Occipital lobe (tissue), 2 donors: Measurements from ENCODE around the gene SCGB1D4. TPM values are rescaled to one million over a fixed set of nuclear protein-coding genes. Genes with fewer than 3 reads are reported as not detected.
"Not testable (repeated sequence)": the region's sequence is repeated elsewhere in the genome, so short reads cannot be mapped to it uniquely, and the experiment has no call there.

Experiments
- DNase-seq: peaks from one replicate; lab custom pipeline; 2025; lab: John Stamatoyannopoulos, UW
- total RNA-seq: library from RNA; depleted of rRNA; stranded (reverse); fragments of >200 nt; gene quantifications from one replicate; pipeline ENCODE4 v1.2.3, GENCODE V29; 2014

SCGB1D4 gene, protein sequence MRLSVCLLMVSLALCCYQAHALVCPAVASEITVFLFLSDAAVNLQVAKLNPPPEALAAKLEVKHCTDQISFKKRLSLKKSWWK
- total RNA-seq: not detected

DNA sequence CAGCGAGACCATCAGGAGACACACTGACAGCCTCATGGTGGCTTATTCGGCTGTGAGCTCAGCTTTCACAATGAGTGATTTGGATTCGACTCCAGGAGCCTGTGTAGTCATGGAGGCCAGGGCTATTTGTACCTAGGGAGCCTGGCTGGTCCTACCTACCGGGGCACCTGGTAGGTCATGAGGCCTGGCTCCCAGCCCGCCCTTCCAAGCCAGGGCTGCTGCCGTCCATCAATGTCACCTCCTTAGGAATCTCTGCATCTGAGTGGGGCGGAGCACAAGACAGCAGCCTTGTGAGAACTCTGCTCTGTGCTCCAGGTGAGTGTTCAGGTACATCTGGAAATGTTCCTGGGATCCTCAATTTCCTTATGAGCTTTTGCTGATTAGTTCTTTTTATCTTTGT, at the start of gene SCGB1D4:
TSS of gene SCGB1D4 (minus strand) at position 101 of the 400 bp plus-strand sequence. CDS start at position 36, 65 bp downstream.
- no peak for DNase-seq

DNA sequence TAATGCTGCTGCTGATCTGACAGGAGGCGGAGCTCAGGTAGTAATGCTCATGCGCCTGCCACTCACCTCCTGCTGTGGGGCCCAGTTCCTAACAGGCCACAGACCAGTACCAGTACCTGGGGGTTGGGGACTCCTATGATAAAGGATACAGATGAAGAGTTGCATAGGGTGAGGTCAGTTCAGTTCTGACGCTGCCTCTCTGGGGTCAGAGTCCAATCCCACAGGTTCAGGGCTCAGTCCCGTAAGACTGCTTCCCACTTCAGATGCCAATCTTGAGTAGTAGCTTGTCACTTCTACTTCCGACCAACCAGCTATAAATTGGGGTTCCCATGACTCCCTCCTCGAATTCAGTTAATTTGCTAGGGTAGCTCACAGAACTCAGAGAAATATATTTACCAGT, 47.0 kb upstream of the SCGB1D4 start:
- no peak for DNase-seq

DNA sequence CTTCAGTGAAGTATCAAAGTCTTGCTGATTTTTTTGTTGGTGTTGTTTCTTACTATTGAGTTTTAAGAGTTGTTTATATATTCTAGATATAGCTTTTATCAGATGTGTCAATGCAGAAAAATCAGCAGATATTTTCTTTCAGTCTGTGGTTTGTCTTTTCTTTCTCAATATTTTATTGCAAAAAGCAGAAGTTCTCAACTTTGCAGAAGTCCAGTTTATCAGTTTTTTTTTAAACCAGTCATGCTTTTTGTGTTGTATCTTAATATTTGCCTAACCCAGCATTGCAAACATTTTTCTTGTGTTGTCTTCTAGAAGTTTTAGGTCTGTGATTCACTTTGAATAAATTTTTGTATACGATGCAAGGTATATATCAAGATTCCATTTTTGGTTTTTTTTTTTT, 45.3 kb upstream of the SCGB1D4 start:
- no peak for DNase-seq

DNA sequence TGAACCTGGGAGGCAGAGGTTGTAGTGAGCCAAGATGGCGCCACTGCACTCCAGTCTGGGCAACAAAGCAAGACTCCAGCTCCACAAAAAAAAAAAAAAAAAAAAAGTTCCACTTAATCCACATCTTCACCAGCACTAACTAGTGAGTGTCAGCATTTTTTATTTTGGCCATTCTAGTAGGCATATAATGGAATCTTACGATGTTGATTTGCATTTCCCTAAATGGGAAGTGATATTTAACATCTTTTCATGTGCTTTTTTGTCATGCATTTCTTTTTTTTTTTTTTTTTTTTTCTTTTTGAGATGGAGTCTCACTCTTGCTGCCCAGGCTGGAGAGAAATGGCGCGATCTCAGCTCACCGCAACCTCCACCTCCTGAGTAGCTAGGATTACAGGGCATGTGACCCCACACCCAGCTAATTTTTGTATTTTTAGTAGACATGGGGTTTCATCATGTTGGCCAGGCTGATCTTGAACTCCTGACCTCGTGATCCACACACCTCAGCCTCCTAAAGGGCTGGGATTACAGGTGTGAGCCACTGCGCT, 44.8 kb upstream of the SCGB1D4 start:
- not testable (repeated sequence) for DNase-seq

DNA sequence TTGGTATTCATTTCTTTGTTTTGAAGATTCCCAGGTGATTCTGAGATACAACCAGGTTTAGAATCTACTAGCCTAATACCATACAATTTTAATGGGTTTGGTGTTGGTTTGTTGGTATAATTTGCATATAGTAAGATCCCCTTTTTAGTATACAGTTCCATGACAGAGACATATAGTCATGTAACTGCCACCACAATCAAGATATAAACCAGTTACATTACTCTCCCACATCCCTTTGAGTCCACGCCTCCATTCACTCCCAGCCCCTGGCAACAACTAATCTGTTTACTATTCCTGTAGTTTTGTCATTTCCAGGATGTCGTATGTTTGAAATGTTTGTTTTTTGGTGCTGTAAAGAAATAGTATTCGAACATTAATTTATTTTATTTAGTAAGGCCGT, 42.7 kb upstream of the SCGB1D4 start:
- DNase-seq: no peak

DNA sequence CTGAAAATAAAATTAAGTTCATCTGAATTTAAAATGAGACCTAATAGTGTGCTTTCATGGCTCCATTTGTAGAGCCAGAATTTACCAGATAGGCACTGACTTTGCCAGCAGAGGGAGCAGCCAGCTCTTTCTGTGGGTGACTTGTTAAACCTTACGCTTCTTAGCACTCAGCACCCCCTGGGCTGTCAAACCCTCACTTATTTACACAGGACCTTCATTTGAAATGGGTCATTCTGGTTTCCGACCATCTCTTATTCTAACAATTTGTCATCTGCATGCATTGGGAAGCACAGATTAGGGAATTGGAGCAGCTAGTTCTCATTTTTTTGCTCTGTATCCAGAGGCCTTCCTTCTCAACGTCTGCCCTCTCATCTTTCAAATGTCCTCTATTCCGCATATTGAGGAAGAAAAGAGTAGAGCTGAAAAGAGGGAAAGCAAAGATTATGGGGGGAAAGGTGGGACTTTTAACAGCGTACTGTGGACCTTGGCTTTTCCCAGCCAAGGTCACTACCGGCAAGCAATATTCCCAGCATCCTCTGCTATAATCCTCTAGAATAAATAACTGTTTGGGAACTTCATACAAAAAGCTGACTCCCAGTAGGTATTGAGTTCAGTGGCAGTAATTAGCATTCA, 41.5 kb upstream of the SCGB1D4 start:
- DNase-seq: peak; percentile 37

DNA sequence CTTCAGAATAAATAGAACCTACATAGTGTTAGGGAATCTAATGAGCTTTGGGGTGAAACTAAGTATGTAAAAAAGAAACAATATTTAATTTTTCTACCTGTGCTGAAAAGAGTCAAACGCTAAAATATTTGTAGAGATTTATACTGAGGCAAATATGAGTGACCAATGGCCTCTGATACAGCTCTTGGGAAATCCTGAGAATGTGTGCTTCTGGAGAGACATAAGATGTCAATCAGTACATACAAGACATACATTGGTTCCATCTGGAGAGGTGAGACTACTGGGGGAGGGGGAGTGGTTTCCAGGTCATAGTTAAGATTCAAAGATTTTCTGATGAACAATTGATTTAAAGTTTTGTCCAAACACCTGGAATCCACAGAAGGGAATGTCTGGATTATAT, 39.3 kb upstream of the SCGB1D4 start:
- no peak for DNase-seq

DNA sequence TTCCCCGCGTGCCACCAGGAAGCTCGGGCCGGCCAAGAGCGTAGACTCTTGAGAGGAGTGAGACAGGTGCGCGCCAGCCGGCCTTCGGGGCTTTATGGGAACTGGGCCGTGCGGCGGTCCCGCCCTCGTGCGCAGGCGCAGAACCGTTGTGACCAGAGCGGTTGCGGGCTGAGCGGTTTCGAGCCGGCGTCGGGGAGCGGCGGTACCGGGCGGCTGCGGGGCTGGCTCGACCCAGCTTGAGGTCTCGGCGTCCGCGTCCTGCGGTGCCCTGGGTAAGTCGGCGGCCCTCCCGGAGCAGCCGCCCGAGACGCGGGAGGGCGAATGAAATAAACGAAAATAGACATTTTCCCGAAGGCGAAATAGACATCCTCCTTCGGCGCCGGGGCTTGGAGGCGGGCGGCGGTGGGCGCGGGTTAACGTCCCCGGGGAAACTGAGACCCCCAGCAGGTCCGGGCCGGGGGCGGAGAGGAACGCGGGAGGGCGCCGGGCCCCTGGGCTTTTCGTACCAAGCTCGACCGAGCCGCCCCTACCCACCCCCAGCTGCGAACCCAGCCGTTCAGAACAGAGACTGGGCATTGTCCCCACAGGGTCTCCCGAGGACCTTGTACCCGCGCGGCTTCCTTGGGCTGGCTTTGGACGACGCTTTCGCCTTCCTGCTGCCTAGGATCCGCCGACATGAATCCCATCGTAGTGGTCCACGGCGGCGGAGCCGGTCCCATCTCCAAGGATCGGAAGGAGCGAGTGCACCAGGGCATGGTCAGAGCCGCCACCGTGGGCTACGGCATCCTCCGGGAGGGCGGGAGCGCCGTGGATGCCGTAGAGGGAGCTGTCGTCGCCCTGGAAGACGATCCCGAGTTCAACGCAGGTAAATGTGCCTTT, 38.7 kb upstream of the SCGB1D4 start, which contains the start of gene ASRGL1:
TSS of gene ASRGL1 (plus strand) at position 146 of the 879 bp plus-strand sequence. CDS start at position 676, 530 bp downstream.
- peak; percentile 82 for DNase-seq

DNA sequence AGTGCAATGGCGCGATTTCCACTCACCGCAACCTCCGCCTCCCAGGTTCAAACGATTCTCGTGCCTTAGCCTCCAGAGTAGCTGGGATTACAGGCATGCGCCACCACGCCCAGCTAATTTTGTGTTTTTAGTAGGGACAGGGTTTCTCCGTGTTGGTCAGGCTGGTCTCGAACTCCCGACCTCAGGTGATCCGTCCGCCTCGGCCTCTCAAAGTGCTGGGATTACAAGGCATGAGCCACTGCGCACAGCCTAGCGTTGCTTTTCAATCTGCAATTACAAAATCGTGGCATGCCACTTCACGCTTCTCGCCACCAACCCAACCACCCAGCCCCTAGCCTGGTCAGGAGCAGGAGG, 38.1 kb upstream of the SCGB1D4 start:
- not testable (repeated sequence) for DNase-seq

DNA sequence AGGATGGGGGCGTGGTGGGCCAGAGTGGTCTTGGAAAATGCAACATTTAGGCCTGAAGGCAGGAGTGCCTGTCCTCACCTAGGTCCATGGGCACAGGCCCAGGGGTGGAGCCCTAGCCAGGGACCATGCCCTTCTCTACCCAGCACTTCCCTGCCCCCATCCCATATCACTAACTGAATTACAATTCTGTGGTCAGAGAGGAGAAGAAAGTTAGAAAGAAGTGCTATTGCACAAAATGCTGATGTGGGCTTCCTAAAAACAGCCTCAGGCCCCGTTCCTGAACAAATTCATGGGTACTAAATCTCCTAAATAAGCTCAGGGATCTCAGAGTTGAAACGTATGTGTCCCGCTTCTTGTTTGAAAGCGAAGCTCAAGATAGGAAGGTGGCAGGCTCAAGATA, 34.9 kb upstream of the SCGB1D4 start:
- DNase-seq: no peak

DNA sequence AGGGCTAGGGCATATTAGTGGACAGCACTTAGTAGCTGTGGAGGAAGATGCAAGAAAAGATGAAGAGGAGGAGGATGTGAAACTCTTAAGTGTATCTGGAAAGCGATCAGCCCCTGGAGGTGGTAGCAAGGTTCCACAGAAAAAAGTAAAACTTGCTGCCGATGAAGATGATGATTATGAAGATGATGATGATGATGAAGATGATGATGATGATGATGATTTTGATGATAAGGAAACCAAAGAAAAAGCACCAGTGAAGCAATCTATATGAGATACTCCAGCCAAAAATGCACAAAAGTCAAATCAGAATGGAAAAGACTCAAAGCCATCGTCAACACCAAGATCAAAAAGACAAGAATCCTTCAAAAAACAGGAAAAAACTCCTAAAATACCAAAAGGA, 32.4 kb upstream of the SCGB1D4 start:
- not testable (repeated sequence) for DNase-seq

DNA sequence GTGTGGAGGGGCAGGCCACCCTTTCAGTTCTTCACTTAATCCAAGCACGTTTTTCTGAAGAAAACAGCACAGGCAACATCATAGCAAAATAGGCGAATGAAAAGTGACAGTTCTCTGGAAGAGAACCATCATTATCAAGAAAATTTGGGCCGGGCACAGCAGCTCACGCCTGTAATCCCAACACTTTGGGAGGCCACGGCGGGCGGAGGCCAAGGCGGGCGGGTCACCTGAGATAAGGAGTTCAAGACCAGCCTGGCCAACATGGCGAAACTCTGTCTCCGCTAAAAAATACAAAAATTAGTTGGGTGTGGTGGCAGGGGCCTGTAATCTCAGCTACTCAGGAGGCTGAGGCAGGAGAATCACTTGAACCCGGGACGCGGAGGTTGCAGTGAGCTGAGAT, 28.7 kb upstream of the SCGB1D4 start:
- not testable (repeated sequence) for DNase-seq

DNA sequence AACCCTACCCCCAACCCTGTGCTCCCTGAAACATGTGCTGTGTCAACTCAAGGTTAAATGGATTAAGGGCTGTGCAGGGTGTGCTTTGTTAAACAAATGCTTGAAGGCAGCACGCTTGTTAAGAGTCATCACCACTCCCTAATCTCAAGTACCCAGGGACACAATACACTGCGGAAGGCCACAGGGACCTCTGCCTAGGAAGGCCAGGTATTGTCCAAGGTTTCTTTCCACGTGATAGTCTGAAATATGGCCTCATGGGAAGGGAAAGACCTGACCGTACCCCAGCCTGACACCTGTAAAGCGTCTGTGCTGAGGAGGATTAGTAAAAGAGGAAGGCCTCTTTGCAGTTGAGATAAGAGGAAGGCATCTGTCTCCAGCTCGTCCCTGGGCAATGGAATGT, 27.8 kb upstream of the SCGB1D4 start:
- not testable (repeated sequence) for DNase-seq

DNA sequence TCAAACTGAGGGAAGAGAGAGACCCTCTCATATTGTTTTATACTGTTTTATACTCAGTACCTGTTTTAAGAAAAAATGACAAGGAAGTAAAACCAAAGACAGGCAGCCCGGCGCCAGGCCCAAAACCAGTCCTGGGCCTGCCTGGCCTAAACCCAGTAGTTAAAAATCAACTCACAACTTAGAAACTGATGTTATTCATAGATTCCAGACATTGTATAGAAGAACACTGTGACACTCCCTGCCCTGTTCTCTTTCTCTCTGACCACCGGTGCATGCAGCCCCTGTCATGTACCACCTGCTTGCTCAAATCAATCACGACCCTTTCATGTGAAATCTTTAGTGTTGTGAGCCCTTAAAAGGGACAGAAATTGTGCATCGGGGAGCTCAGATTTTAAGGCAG, 26.9 kb upstream of the SCGB1D4 start:
- not testable (repeated sequence) for DNase-seq

DNA sequence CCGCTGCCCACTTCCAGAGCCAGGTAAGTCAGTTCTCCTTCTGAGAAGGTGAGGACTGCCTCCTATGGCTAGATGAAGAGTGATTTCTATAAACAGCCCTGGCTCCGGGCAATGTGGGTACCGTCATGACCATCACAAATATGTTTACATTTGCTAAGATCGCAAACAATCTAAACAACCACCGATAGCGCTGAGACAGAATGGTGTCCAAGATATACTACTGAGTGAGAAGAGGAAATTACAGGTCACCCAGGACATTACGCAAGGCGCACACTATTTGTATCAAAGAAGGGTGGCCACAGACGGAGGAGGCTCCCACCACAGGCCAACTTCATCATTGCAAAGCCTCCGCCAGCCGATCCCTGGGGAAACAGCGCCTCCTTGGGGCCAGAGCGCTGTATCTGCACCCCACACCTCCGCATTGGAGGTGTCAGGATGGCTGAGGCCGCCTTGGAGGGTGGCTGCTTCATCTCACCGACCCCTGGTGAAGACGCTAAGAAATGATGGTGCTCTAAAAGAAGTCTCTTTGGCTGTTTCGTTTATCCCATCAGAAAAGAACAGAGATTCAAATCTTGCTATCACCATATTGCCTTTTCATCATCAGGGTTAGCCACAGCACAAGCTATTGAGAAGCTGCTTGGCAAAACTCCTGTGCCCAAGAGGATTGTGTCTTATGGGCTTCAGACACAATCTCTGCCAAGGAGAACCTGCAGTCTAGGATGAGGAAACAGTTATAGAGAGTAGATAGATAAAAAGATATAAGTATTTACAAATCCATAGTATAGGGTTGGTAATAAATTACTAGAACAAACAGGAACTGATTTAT, 26.1 kb upstream of the SCGB1D4 start:
- no peak for DNase-seq

DNA sequence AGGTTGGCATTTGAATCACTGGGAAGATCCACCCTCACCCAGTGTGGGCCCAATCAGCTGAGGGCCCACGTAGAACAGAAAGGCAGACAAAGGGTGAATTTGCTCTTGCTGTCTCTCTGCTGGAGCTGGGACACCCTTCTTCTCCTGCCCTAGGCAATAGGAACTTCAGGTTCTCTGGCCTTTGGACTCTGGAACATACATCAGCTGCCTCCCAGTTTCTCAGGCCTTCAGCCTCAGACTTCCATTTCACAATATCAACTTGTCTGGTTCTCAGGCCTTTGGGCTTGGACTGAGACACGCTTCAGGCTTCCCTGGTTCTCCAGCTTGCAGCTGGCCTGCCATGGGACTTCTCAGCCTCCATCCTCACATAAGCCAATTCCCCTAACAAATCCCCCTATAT, 23.6 kb upstream of the SCGB1D4 start:
- no peak for DNase-seq

DNA sequence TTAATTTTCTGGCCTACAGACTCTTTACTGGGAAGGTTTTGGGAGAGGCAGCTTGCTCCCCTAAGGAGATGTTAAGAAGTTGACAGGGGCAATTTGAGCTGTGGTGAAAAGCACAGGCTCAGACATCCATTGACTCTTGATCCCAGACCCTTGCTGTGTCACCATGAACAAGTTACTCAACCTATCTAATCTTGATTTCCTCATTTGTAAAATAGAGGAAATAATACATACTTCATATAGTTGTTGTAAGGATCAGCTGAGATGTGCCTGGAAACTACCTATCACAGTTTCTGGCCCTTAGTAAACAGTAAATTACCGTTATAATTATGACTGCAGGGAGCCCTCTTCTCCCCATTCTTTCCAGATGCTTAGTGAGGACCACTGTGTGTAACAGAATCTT, 16.6 kb upstream of the SCGB1D4 start:
- no peak for DNase-seq

DNA sequence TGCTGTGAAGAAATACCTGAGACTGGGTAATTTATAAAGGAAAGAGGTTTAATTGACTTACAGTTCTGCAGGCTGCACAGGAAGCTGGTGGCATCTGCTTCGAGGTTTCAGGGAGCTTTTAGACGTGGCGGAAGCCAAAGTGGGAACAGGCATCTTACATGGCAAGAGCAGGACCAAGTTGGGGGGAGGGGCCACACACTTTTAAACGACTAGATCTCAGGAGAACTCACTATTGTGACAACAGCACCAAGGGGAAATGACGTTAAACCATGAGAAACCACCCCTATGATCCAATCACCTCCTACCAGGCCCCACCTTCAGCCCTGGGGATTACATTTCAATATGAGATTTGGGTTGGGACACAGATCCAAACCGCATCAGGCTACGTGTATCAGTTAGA, 11.1 kb upstream of the SCGB1D4 start:
- no peak for DNase-seq

DNA sequence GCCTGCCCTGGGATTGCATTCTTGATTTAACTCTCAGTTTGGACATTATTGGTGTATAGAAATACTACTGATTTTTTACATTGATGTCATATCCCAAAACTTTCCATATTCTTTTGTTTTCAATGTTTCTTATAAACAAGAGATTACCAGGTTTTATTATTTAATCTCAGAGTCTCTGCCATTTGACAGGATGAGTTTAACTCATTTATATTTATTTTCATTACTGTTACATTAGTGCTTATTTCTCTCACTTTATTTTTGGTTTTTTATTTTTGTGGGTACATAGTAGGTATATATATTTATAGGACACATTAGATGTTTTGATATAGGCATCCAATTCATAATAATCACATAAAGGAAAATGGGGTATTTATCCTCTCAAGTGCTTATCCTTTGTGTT, 9.1 kb upstream of the SCGB1D4 start:
- no peak for DNase-seq

DNA sequence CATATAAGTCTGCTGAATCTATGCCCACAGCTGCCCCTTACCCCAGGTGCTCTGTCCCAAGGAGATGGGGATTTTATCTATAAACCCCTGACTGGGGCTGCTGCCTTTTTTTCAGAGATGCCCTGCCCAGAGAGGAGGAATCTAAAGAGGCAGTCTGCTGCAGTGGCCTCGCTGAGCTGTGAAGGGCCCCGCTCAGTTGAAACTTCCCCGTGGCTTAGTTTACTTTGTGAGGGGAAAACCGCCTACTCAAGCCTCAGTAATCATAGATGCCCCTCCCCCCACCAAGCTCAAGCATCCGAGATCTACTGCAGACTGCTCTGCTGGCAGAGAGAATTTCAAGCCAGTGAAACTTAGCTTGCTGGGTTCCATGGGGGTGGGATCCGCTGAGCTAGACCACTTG, 7.4 kb upstream of the SCGB1D4 start:
- no peak for DNase-seq

DNA sequence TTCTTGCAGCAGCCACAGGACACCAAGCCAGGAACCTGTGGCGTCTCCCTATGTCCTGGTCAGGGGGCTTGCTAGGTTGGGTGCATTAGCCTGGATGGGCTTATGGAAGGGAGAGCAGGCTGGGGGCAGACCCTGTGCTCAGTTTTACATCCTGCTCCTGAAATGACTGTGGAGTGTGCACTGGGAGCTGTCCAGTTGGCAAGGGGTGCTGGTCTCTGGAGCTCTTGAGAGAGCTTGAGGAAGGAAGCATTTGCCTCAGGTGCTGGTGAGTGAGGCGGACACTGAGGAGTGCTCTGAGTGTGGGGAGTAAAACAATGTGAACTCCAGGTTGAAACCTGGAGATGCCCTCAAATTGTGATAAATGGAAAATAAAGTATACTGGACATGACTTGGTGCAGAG, 3.4 kb downstream of the SCGB1D4 start:
- DNase-seq: no peak

DNA sequence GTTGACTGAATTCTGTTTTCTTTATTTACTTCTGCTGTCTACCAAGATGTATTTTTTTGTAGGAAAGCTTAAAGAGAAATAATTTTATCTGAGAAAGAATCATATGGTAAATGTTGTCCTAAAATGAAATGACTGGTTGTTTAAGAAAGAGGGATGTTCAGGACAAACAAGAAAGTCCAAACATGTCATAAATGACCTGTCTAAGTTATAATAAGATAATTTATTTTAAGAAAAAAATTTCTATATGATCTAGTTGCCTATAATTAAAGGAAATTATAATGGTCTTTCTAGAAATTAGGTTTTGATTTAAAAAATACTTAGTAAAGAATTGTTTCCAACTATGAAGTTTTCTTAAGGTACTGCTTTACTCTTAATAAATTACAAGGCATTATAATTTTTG, 18.4 kb downstream of the SCGB1D4 start:
- no peak for DNase-seq
